Liver (tissue), 3 donors: ENCODE results near the gene CCDC28B.

Experiments used
- CTCF ChIP-seq: fragments of 150-350 bp; IDR thresholded peaks from 2 replicates; pipeline ENCODE4 v1.5.1; 2017; ENCODE audit warnings: improper control_type of control experiment, low read depth, low read length; ENCODE audit not compliant: missing input control
- HNF4G ChIP-seq: IDR thresholded peaks from 2 replicates; pipeline ENCODE4 v1.6.1; 2016; ENCODE audit warnings: antibody characterized with exemption
- donor health status: healthy.
- donor health status: healthy.

GRCh38 chr1:32187850-32188249 is 12.5 kb upstream of the CCDC28B start:
- no peak for TF ChIP-seq CTCF
- no peak for TF ChIP-seq HNF4G
